ENCODE results near the gene CLDN6.

The CLDN6 gene

GRCh38 chr16:2980227-2981176 lies 37.5 kb downstream of the CLDN6 start, which contains the start of gene PKMYT1:
Gene PKMYT1, minus strand, starts transcription at chr16:2980446. Its CDS starts 789 bp downstream, at chr16:2979657.
- H2AFZ ChIP-seq (ENCODE audit: low read depth, low read length): peak within 1 kb of the TSS; percentile 59
- peaks cover 22% of the 10 kb centered on the region for H3K36me3 ChIP-seq (ENCODE audit: insufficient read depth, low read length)
- H3K4me3 ChIP-seq (ENCODE audit: low read length): peak within 1 kb of the TSS; percentile 79
- H3K9me3 ChIP-seq (ENCODE audit: low read length): no peaks in the 10 kb centered on the region
- H3K4me1 ChIP-seq (ENCODE audit: insufficient read depth, low read length): peaks cover 20% of the 10 kb centered on the region
- peaks cover 6% of the 10 kb centered on the region for H3K27me3 ChIP-seq (ENCODE audit: insufficient read depth, low read length)

GRCh38 chr16:2979669-2980226 lies 38.2 kb downstream of the CLDN6 start:
- Histone ChIP-seq H3K4me1 (ENCODE audit: insufficient read depth, low read length) (peaks cover 20% of the 10 kb centered on the region), H3K36me3 (ENCODE audit: insufficient read depth, low read length) (peaks cover 29% of the 10 kb centered on the region), H3K4me3 (ENCODE audit: low read length) (peak overlapping the region; percentile 79), H3K27me3 (ENCODE audit: insufficient read depth, low read length) (peaks cover 2% of the 10 kb centered on the region), H2AFZ (ENCODE audit: low read depth, low read length) (peak overlapping the region; percentile 59), H3K9me3 (ENCODE audit: low read length) (no peaks in the 10 kb centered on the region)

GRCh38 chr16:2977440-2977839 lies 40.5 kb downstream of the CLDN6 start:
- Histone ChIP-seq H3K4me1 (ENCODE audit: insufficient read depth, low read length) (peaks cover 20% of the 10 kb centered on the region), H3K4me3 (ENCODE audit: low read length) (no peak overlapping the region), H3K36me3 (ENCODE audit: insufficient read depth, low read length) (peaks cover 42% of the 10 kb centered on the region), H3K9me3 (ENCODE audit: low read length) (no peaks in the 10 kb centered on the region), H3K27me3 (ENCODE audit: insufficient read depth, low read length) (peaks cover under 1% of the 10 kb centered on the region), H2AFZ (ENCODE audit: low read depth, low read length) (no peak overlapping the region)

GRCh38 chr16:2976673-2977072 lies 41.3 kb downstream of the CLDN6 start:
- Histone ChIP-seq H3K4me1 (ENCODE audit: insufficient read depth, low read length) (peaks cover 16% of the 10 kb centered on the region), H3K36me3 (ENCODE audit: insufficient read depth, low read length) (peaks cover 49% of the 10 kb centered on the region), H3K4me3 (ENCODE audit: low read length) (no peak overlapping the region), H3K27me3 (ENCODE audit: insufficient read depth, low read length) (no peaks in the 10 kb centered on the region), H2AFZ (ENCODE audit: low read depth, low read length) (no peak overlapping the region), H3K9me3 (ENCODE audit: low read length) (no peaks in the 10 kb centered on the region)

- H3K9me3 ChIP-seq (ENCODE audit: low read length): no peaks in the 10 kb centered on the region
- H3K4me1 ChIP-seq (ENCODE audit: insufficient read depth, low read length): peaks cover 15% of the 10 kb centered on the region
- peaks cover 53% of the 10 kb centered on the region for H3K36me3 ChIP-seq (ENCODE audit: insufficient read depth, low read length)
- no peak overlapping the region for H3K4me3 ChIP-seq (ENCODE audit: low read length)
- no peak overlapping the region for H2AFZ ChIP-seq (ENCODE audit: low read depth, low read length)
- no peaks in the 10 kb centered on the region for H3K27me3 ChIP-seq (ENCODE audit: insufficient read depth, low read length)
Measured at GRCh38 chr16:2976201-2976600, 41.8 kb downstream of the CLDN6 start.

- no peaks in the 10 kb centered on the region for H3K27me3 ChIP-seq (ENCODE audit: insufficient read depth, low read length)
- H3K4me3 ChIP-seq (ENCODE audit: low read length): no peak overlapping the region
- peaks cover 13% of the 10 kb centered on the region for H3K4me1 ChIP-seq (ENCODE audit: insufficient read depth, low read length)
- peaks cover 55% of the 10 kb centered on the region for H3K36me3 ChIP-seq (ENCODE audit: insufficient read depth, low read length)
- H3K9me3 ChIP-seq (ENCODE audit: low read length): no peaks in the 10 kb centered on the region
- H2AFZ ChIP-seq (ENCODE audit: low read depth, low read length): no peak overlapping the region
Measured at GRCh38 chr16:2975161-2975795, 42.7 kb downstream of the CLDN6 start.

- H3K27me3 ChIP-seq (ENCODE audit: insufficient read depth, low read length): no peaks in the 10 kb centered on the region
- H3K4me1 ChIP-seq (ENCODE audit: insufficient read depth, low read length): peaks cover 11% of the 10 kb centered on the region
- H3K36me3 ChIP-seq (ENCODE audit: insufficient read depth, low read length): peaks cover 55% of the 10 kb centered on the region
- no peak overlapping the region for H3K4me3 ChIP-seq (ENCODE audit: low read length)
- H2AFZ ChIP-seq (ENCODE audit: low read depth, low read length): no peak overlapping the region
- no peaks in the 10 kb centered on the region for H3K9me3 ChIP-seq (ENCODE audit: low read length)
Measured at GRCh38 chr16:2974319-2975056, 43.5 kb downstream of the CLDN6 start.

- peaks cover 55% of the 10 kb centered on the region for H3K36me3 ChIP-seq (ENCODE audit: insufficient read depth, low read length)
- no peaks in the 10 kb centered on the region for H3K9me3 ChIP-seq (ENCODE audit: low read length)
- peaks cover 9% of the 10 kb centered on the region for H3K4me1 ChIP-seq (ENCODE audit: insufficient read depth, low read length)
- no peak overlapping the region for H3K4me3 ChIP-seq (ENCODE audit: low read length)
- H3K27me3 ChIP-seq (ENCODE audit: insufficient read depth, low read length): no peaks in the 10 kb centered on the region
- H2AFZ ChIP-seq (ENCODE audit: low read depth, low read length): no peak overlapping the region
Measured at GRCh38 chr16:2973605-2974318, 44.2 kb downstream of the CLDN6 start.

GRCh38 chr16:2973093-2973492 lies 44.9 kb downstream of the CLDN6 start:
- Histone ChIP-seq H3K36me3 (ENCODE audit: insufficient read depth, low read length) (peaks cover 53% of the 10 kb centered on the region), H3K4me1 (ENCODE audit: insufficient read depth, low read length) (peaks cover 12% of the 10 kb centered on the region), H3K4me3 (ENCODE audit: low read length) (no peak overlapping the region), H2AFZ (ENCODE audit: low read depth, low read length) (no peak overlapping the region), H3K9me3 (ENCODE audit: low read length) (no peaks in the 10 kb centered on the region), H3K27me3 (ENCODE audit: insufficient read depth, low read length) (no peaks in the 10 kb centered on the region)

- H3K27me3 ChIP-seq (ENCODE audit: insufficient read depth, low read length): no peaks in the 10 kb centered on the region
- H2AFZ ChIP-seq (ENCODE audit: low read depth, low read length): no peak overlapping the region
- peaks cover 47% of the 10 kb centered on the region for H3K36me3 ChIP-seq (ENCODE audit: insufficient read depth, low read length)
- H3K4me3 ChIP-seq (ENCODE audit: low read length): no peak overlapping the region
- H3K4me1 ChIP-seq (ENCODE audit: insufficient read depth, low read length): peaks cover 12% of the 10 kb centered on the region
- H3K9me3 ChIP-seq (ENCODE audit: low read length): no peaks in the 10 kb centered on the region
Measured at GRCh38 chr16:2971985-2972784, 45.8 kb downstream of the CLDN6 start.

- H3K36me3 ChIP-seq (ENCODE audit: insufficient read depth, low read length): peaks cover 41% of the 10 kb centered on the region
- no peak overlapping the region for H2AFZ ChIP-seq (ENCODE audit: low read depth, low read length)
- no peak overlapping the region for H3K4me3 ChIP-seq (ENCODE audit: low read length)
- H3K4me1 ChIP-seq (ENCODE audit: insufficient read depth, low read length): peaks cover 12% of the 10 kb centered on the region
- no peaks in the 10 kb centered on the region for H3K9me3 ChIP-seq (ENCODE audit: low read length)
- no peaks in the 10 kb centered on the region for H3K27me3 ChIP-seq (ENCODE audit: insufficient read depth, low read length)
Measured at GRCh38 chr16:2971134-2971984, 46.6 kb downstream of the CLDN6 start.
